ENCODE data around the gene PRAC1.

Gene PRAC1

GRCh38 chr17:48732688-48733629, 10.6 kb upstream of the PRAC1 start:
- no peak for DNase-seq (ENCODE audit: low read depth, low spot score)
- peaks cover 2% of the 10 kb centered on the region; the same call in 1 of the 2 replicates for H3K4me1 ChIP-seq (ENCODE audit: control insufficient read depth, insufficient read depth, low read length)
- H3K27ac ChIP-seq (ENCODE audit: low read length), result no peak overlapping the region
- no peaks in the 10 kb centered on the region for H3K9me3 ChIP-seq (ENCODE audit: control insufficient read depth, insufficient read depth, low read length)
- WGBS (ENCODE audit: insufficient coverage, insufficient read length), result no CpG with 5 or more reads among the region's 50 CpGs
- no peak overlapping the region for H3K4me3 ChIP-seq (ENCODE audit: low read length)
- H3K27me3 ChIP-seq (ENCODE audit: control insufficient read depth, insufficient read depth, low read length), result peaks cover 96% of the 10 kb centered on the region
- no peaks in the 10 kb centered on the region for H3K36me3 ChIP-seq (ENCODE audit: control insufficient read depth, insufficient read depth, low read length)

GRCh38 chr17:48731355-48731754, 9.0 kb upstream of the PRAC1 start:
- Histone ChIP-seq H3K4me3 (ENCODE audit: low read length) (no peak overlapping the region), H3K36me3 (ENCODE audit: control insufficient read depth, insufficient read depth, low read length) (no peaks in the 10 kb centered on the region), H3K4me1 (ENCODE audit: control insufficient read depth, insufficient read depth, low read length) (peaks cover 2% of the 10 kb centered on the region; the same call in 1 of the 2 replicates), H3K9me3 (ENCODE audit: control insufficient read depth, insufficient read depth, low read length) (no peaks in the 10 kb centered on the region), H3K27ac (ENCODE audit: low read length) (no peak overlapping the region), H3K27me3 (ENCODE audit: control insufficient read depth, insufficient read depth, low read length) (peaks cover 97% of the 10 kb centered on the region)
- no peak for DNase-seq (ENCODE audit: low read depth, low spot score)

GRCh38 chr17:48730240-48730550, 7.9 kb upstream of the PRAC1 start:
- Histone ChIP-seq H3K9me3 (ENCODE audit: control insufficient read depth, insufficient read depth, low read length) (no peaks in the 10 kb centered on the region), H3K4me1 (ENCODE audit: control insufficient read depth, insufficient read depth, low read length) (peaks cover 2% of the 10 kb centered on the region; the same call in 1 of the 2 replicates), H3K27me3 (ENCODE audit: control insufficient read depth, insufficient read depth, low read length) (peaks cover 97% of the 10 kb centered on the region), H3K36me3 (ENCODE audit: control insufficient read depth, insufficient read depth, low read length) (no peaks in the 10 kb centered on the region), H3K4me3 (ENCODE audit: low read length) (no peak overlapping the region), H3K27ac (ENCODE audit: low read length) (no peak overlapping the region)
- DNase-seq (ENCODE audit: low read depth, low spot score), result no peak
- no CpG with 5 or more reads among the region's 3 CpGs for WGBS (ENCODE audit: insufficient coverage, insufficient read length)

GRCh38 chr17:48729335-48730239, 7.3 kb upstream of the PRAC1 start:
- no peak for DNase-seq (ENCODE audit: low read depth, low spot score)
- peaks cover 2% of the 10 kb centered on the region; the same call in 1 of the 2 replicates for H3K4me1 ChIP-seq (ENCODE audit: control insufficient read depth, insufficient read depth, low read length)
- no CpG with 5 or more reads among the region's 19 CpGs for WGBS (ENCODE audit: insufficient coverage, insufficient read length)
- H3K27me3 ChIP-seq (ENCODE audit: control insufficient read depth, insufficient read depth, low read length), result peaks cover 97% of the 10 kb centered on the region
- H3K4me3 ChIP-seq (ENCODE audit: low read length), result no peak overlapping the region
- H3K9me3 ChIP-seq (ENCODE audit: control insufficient read depth, insufficient read depth, low read length), result no peaks in the 10 kb centered on the region
- H3K27ac ChIP-seq (ENCODE audit: low read length), result no peak overlapping the region
- no peaks in the 10 kb centered on the region for H3K36me3 ChIP-seq (ENCODE audit: control insufficient read depth, insufficient read depth, low read length)

GRCh38 chr17:48728232-48729231, 6.2 kb upstream of the PRAC1 start, which contains the start of gene HOXB13:
Gene HOXB13 (minus strand): TSS chr17:48728750. CDS start chr17:48728593, 157 bp downstream.
- Histone ChIP-seq H3K4me3 (ENCODE audit: low read length) (no peak within 1 kb of the TSS), H3K36me3 (ENCODE audit: control insufficient read depth, insufficient read depth, low read length) (no peaks in the 10 kb centered on the region), H3K27ac (ENCODE audit: low read length) (no peak within 1 kb of the TSS), H3K4me1 (ENCODE audit: control insufficient read depth, insufficient read depth, low read length) (peaks cover 2% of the 10 kb centered on the region; the same call in 1 of the 2 replicates), H3K9me3 (ENCODE audit: control insufficient read depth, insufficient read depth, low read length) (no peaks in the 10 kb centered on the region), H3K27me3 (ENCODE audit: control insufficient read depth, insufficient read depth, low read length) (peaks cover 96% of the 10 kb centered on the region)
- WGBS (ENCODE audit: insufficient coverage, insufficient read length), result no CpG with 5 or more reads among the region's 55 CpGs
- DNase-seq (ENCODE audit: low read depth, low spot score), result no peak

GRCh38 chr17:48727415-48728175, 5.3 kb upstream of the PRAC1 start:
- peaks cover 2% of the 10 kb centered on the region; the same call in 1 of the 2 replicates for H3K4me1 ChIP-seq (ENCODE audit: control insufficient read depth, insufficient read depth, low read length)
- DNase-seq (ENCODE audit: low read depth, low spot score), result no peak
- H3K9me3 ChIP-seq (ENCODE audit: control insufficient read depth, insufficient read depth, low read length), result no peaks in the 10 kb centered on the region
- WGBS (ENCODE audit: insufficient coverage, insufficient read length), result no CpG with 5 or more reads among the region's 9 CpGs
- no peak overlapping the region for H3K4me3 ChIP-seq (ENCODE audit: low read length)
- H3K27me3 ChIP-seq (ENCODE audit: control insufficient read depth, insufficient read depth, low read length), result peaks cover 95% of the 10 kb centered on the region
- no peak overlapping the region for H3K27ac ChIP-seq (ENCODE audit: low read length)
- no peaks in the 10 kb centered on the region for H3K36me3 ChIP-seq (ENCODE audit: control insufficient read depth, insufficient read depth, low read length)

GRCh38 chr17:48726916-48727286, 4.6 kb upstream of the PRAC1 start:
- no peaks in the 10 kb centered on the region for H3K36me3 ChIP-seq (ENCODE audit: control insufficient read depth, insufficient read depth, low read length)
- H3K4me3 ChIP-seq (ENCODE audit: low read length), result no peak overlapping the region
- WGBS (ENCODE audit: insufficient coverage, insufficient read length), result no CpG with 5 or more reads among the region's 20 CpGs
- no peak overlapping the region for H3K27ac ChIP-seq (ENCODE audit: low read length)
- DNase-seq (ENCODE audit: low read depth, low spot score), result no peak
- no peaks in the 10 kb centered on the region for H3K9me3 ChIP-seq (ENCODE audit: control insufficient read depth, insufficient read depth, low read length)
- H3K4me1 ChIP-seq (ENCODE audit: control insufficient read depth, insufficient read depth, low read length), result peaks cover 2% of the 10 kb centered on the region; the same call in 1 of the 2 replicates
- peaks cover 95% of the 10 kb centered on the region for H3K27me3 ChIP-seq (ENCODE audit: control insufficient read depth, insufficient read depth, low read length)

GRCh38 chr17:48726114-48726915, 4.0 kb upstream of the PRAC1 start:
- H3K4me1 ChIP-seq (ENCODE audit: control insufficient read depth, insufficient read depth, low read length), result peaks cover 2% of the 10 kb centered on the region; the same call in 1 of the 2 replicates
- no peaks in the 10 kb centered on the region for H3K9me3 ChIP-seq (ENCODE audit: control insufficient read depth, insufficient read depth, low read length)
- no peak for DNase-seq (ENCODE audit: low read depth, low spot score)
- no peak overlapping the region for H3K4me3 ChIP-seq (ENCODE audit: low read length)
- no peak overlapping the region for H3K27ac ChIP-seq (ENCODE audit: low read length)
- H3K36me3 ChIP-seq (ENCODE audit: control insufficient read depth, insufficient read depth, low read length), result no peaks in the 10 kb centered on the region
- peaks cover 95% of the 10 kb centered on the region for H3K27me3 ChIP-seq (ENCODE audit: control insufficient read depth, insufficient read depth, low read length)
- WGBS (ENCODE audit: insufficient coverage, insufficient read length), result no CpG with 5 or more reads among the region's 20 CpGs

Data from iPS DF 6.9 (cell line).